ENCODE measurements around the gene LRRFIP1. TPM values are rescaled to one million over a fixed set of nuclear protein-coding genes. Genes with fewer than 3 reads are reported as not detected.
A peak's percentile ranks its signal among the peaks of the same experiment; 100 is the strongest.

Gene LRRFIP1
- total and polyA plus RNA-seq, 9 of the 15 experiments (the other 6 are each of a cell fraction or from before 2014, with no cell fraction given) = 13.1 to 45.2 (median 31.3) TPM

DNA sequence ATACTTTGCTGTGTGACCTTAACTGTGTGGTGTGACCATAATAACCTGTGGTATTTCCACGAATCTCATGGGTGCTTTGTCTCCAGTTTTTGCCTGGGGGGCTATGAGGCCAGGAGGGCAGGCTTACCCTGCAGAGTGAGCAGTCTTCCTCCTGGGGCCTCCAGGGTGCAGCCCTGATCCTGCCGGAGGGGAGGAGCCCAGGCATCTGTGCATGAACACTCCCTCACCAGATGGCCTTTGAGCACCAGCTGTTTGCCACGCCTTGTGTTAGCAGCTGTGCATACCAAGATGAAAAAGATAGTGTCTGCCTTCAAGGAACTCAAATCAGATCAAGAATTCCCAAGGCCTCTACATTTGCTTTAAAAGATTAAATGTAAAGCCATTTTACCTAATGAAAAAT is 96.2 kb downstream of the LRRFIP1 start:
- peak; percentile 47 to 58 (median 56) for DNase-seq (ENCODE audit: extremely low read depth in 1 of 4, low spot score in 3 of 4)
- H4K20me1 ChIP-seq (replicated peaks; ENCODE audit: control insufficient read depth, insufficient read depth, low read length) = no peaks in the 10 kb centered on the region
- POLR2A ChIA-PET = no interaction called here
- no peak overlapping the region for H2AFZ ChIP-seq (ENCODE audit: low read depth, low read length)
- no peaks in the 10 kb centered on the region for H3K9me3 ChIP-seq (replicated peaks; ENCODE audit: control insufficient read depth, insufficient read depth, low read depth, low read length)
- CTCF ChIA-PET (ENCODE audit: low intra/inter-chr PET ratio) = no interaction called here
- BruUV-seq (replicated peaks) = no TSS peak
- no peaks in the 10 kb centered on the region for H3K79me2 ChIP-seq (ENCODE audit: control insufficient read depth, insufficient read depth, low read length)
- H3K4me1 ChIP-seq (replicated peaks in 1 of 2; ENCODE audit: control insufficient read depth in 2 of 2, insufficient read depth in 2 of 2, low read length in 2 of 2) = peaks cover 3 to 5% of the 10 kb centered on the region in 2 experiments; a peak in 1 of 5 replicates
- H3K4me2 ChIP-seq (ENCODE audit: insufficient read depth, low read length) = no peak overlapping the region
- FAIRE-seq = peak; percentile 32
- no peak overlapping the region for H3K4me3 ChIP-seq
- intact Hi-C loops (cut with micrococcal nuclease) = no loop called here
- ATAC-seq = peak; percentile 93
- no peaks in the 10 kb centered on the region for H3K27me3 ChIP-seq (ENCODE audit: control insufficient read depth in 2 of 2, insufficient read depth in 2 of 2, low read length in 2 of 2)
- in situ Hi-C loops (cut with MboI) = no loop called here
- H3K9ac ChIP-seq (ENCODE audit: insufficient read depth in 1 of 2, low read depth in 2 of 2, low read length in 2 of 2) = peak overlapping the region in 1 of 2 experiments; percentile 71; a peak in 1 of 4 replicates
- no peaks in the 10 kb centered on the region for H3K9me1 ChIP-seq (ENCODE audit: control insufficient read depth, insufficient read depth, low read length)
- no peak overlapping the region for H3K27ac ChIP-seq (ENCODE audit: extremely low read depth, low read depth, low read length)
- H3K36me3 ChIP-seq (ENCODE audit: control insufficient read depth, insufficient read depth, low read length) = 0 out of 3 replicates have a peak, but pooled peaks cover 7% of the 10 kb centered on the region
- WGBS (ENCODE audit: insufficient coverage, low coverage, missing lambda C conversion rate) = 13% methylated on average over 3 of the region's 3 CpGs
- TF ChIP-seq, protein P1, sequence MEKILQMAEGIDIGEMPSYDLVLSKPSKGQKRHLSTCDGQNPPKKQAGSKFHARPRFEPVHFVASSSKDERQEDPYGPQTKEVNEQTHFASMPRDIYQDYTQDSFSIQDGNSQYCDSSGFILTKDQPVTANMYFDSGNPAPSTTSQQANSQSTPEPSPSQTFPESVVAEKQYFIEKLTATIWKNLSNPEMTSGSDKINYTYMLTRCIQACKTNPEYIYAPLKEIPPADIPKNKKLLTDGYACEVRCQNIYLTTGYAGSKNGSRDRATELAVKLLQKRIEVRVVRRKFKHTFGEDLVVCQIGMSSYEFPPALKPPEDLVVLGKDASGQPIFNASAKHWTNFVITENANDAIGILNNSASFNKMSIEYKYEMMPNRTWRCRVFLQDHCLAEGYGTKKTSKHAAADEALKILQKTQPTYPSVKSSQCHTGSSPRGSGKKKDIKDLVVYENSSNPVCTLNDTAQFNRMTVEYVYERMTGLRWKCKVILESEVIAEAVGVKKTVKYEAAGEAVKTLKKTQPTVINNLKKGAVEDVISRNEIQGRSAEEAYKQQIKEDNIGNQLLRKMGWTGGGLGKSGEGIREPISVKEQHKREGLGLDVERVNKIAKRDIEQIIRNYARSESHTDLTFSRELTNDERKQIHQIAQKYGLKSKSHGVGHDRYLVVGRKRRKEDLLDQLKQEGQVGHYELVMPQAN (IDR thresholded peaks at IDR 0.05; ENCODE audit: borderline replicate concordance) = no peak
- TF ChIP-seq AFF1 (IDR thresholded peaks at IDR 0.05; ENCODE audit: low read depth in 1 of 2, partially characterized antibody in 2 of 2) (no peak), PTRF (tag; IDR thresholded peaks at IDR 0.05) (no peak), CEBPG (CRISPR knock-in tag; IDR thresholded peaks at IDR 0.05) (no peak), CEBPG (tag; conservative IDR thresholded peaks at IDR 0.05 in 1 of 2, IDR thresholded peaks at IDR 0.05 in 1 of 2) (no peak), HNRNPUL1 (IDR thresholded peaks at IDR 0.05; ENCODE audit: low read length) (no peak)
- TF ChIP-seq, protein P2, sequence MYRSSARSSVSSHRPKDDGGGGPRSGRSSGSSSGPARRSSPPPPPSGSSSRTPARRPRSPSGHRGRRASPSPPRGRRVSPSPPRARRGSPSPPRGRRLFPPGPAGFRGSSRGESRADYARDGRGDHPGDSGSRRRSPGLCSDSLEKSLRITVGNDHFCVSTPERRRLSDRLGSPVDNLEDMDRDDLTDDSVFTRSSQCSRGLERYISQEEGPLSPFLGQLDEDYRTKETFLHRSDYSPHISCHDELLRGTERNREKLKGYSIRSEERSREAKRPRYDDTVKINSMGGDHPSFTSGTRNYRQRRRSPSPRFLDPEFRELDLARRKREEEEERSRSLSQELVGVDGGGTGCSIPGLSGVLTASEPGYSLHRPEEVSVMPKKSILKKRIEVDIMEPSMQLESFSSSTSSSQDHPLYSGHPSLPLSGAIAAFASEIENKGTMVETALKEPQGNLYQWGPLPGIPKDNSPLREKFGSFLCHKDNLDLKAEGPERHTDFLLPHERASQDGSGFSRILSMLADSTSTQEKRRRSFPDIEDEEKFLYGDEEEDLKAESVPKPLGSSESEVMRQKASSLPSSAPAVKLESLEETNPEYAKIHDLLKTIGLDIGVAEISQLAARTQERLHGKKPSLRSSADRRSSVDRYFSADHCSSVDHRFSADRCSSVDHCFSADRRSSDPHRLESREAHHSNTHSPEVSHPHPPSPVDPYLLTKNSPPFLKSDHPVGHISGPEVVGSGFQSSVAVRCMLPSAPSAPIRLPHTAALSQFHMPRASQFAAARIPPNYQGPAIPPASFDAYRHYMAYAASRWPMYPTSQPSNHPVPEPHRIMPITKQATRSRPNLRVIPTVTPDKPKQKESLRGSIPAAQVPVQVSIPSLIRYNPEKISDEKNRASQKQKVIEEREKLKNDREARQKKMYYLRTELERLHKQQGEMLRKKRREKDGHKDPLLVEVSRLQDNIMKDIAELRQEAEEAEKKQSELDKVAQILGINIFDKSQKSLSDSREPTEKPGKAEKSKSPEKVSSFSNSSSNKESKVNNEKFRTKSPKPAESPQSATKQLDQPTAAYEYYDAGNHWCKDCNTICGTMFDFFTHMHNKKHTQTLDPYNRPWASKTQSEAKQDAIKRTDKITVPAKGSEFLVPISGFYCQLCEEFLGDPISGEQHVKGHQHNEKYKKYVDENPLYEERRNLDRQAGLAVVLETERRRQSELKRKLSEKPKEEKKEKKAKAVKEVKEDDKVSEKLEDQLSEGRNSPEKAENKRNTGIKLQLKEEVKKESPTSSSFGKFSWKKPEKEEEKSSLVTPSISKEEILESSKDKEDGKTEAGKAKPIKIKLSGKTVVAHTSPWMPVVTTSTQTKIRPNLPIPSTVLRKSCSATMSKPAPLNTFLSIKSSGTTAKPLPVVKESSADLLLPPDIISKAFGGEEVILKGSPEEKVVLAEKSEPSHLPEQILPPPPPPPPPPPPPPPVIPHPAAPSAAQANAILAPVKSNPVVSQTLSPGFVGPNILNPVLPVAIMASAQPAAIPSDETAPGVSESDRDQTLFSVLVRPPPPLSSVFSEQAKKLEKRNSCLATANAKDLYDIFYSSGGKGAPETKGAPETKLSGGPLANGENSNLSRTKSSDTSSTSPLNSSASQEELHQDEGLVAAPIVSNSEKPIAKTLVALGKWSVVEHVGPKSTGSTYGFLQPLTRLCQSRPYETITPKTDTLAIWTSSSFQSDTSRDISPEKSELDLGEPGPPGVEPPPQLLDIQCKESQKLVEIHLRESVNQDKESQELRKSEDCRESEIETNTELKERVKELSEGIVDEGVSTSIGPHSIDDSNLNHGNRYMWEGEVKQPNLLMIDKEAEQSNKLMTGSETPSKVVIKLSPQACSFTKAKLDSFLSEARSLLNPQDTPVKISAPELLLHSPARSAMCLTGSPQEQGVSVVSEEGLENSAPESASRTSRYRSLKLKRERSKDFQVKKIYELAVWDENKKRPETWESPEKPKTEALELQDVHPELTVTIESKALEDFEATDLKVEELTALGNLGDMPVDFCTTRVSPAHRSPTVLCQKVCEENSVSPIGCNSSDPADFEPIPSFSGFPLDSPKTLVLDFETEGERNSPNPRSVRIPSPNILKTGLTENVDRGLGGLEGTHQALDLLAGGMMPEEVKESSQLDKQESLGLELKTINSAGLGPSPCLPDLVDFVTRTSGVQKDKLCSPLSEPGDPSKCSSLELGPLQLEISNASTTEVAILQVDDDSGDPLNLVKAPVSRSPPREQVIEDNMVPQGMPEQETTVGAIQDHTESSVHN (IDR thresholded peaks at IDR 0.05; ENCODE audit: borderline replicate concordance in 1 of 2, low read depth in 1 of 2) = peak in 1 of 2 experiments; percentile 88; a peak in 2 of 4 replicates

Measured in K562 (cell line).